Bone marrow (tissue), 2 donors: ENCODE measurements around the gene KANSL2.
A peak's percentile ranks its signal among the peaks of the same experiment; 100 is the strongest.
"Not testable (repeated sequence)": the region's sequence is repeated elsewhere in the genome, so short reads cannot be mapped to it uniquely, and the experiment has no call there.

Source experiments
- DNase-seq, 2 donors: peaks; one replicate each; lab custom pipeline; 2025; lab: John Stamatoyannopoulos, UW

KANSL2 gene

DNA sequence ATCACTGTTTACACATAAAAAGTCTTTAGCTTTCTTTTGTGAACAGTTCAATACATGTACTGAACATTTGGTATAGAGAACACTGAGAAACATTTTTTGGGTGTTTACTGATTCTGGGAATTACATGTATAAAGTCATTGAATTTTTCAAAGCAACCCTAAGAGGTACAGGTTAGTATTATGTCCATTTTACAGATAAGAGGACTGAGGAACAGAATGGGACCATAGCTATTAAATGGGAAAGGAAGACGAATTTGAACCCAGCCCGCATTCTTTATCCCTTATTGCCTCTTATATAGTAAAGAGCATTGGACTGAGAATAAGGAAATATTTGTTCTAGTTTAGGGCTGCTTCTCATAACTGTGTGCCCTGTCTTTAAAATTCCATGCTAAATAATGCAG, 889 bp upstream of the KANSL2 start:
- DNase-seq = no peak

DNA sequence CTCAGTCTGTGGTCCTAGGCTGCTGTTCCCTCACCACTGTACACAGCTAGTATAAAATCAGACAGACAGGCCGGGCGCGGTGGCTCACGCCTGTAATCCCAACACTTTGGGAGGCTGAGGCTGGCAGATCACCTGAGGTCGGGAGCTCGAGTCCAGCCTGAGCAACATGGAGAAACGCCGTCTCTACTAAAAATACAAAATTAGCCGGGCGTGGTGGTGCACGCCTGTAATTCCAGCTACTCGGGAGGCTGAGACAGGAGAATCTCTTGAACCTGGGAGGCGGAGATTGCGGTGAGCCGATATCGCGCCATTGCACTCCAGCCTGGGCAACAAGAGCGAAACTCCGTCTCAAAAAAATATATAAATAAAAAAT, 481 bp upstream of the KANSL2 start:
- not testable (repeated sequence) for DNase-seq

DNA sequence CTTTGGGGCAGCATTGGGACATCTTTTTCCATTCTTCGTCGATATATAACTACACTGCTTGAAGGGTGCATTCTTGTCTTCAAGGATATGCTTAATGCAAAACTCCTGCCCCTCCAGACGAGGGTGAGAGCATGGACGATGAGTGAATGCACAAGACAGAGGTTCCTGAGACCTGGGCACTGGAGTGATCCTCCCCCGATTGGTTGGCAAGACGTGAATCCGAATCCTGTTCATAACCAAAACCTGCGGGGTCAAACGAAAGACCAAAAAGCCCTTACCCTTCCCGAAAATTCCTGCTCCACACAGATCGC, 684 bp downstream of the KANSL2 start:
- DNase-seq = no peak

DNA sequence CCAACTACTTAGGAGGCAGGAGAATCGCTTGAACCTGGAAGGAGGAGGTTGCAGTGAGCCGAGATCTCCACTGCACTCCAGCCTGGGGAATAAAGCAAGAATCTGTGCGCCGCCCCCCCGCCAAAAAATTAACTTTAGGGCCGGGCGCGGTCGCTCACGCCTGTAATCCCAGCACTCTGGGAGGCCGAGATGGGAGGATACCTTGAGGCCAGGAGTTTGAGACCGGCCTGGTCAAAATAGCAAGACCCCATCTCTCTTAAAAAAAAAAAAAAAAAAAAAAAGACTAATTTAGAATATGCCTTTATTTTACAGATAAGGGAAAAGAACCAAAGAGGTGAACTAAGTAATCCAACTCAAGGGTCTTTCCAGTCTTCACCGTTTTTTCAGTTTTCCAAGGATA, 1.2 kb downstream of the KANSL2 start:
- DNase-seq = no peak

DNA sequence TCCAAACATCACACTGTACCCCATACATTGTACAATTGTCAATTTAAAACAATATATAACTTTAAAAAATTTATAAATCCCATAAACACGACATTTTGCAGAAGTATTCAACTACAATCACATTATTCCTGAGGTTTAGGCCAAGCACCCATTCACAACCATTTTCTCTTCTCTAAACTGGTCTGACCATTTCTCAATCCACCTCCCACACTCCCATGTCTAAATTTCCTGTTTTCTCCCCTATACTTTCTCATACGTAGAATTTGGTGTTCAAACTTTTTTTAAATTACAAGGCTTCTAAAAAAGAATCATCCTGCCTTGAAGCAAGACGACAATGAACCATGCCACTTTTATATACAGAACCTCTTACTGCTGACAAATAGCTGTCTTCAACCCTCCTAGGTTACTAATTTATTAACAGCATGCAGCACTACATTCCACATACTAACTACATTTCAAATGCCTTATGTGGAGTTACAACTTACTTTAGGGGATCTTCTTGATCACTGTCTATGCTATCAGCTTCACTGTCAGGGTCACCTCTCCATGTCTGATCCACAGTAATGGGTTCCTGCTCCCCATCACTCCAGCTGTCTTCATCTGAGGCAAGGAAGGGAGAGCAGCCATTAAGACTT, 3.4 kb downstream of the KANSL2 start:
- no peak for DNase-seq

DNA sequence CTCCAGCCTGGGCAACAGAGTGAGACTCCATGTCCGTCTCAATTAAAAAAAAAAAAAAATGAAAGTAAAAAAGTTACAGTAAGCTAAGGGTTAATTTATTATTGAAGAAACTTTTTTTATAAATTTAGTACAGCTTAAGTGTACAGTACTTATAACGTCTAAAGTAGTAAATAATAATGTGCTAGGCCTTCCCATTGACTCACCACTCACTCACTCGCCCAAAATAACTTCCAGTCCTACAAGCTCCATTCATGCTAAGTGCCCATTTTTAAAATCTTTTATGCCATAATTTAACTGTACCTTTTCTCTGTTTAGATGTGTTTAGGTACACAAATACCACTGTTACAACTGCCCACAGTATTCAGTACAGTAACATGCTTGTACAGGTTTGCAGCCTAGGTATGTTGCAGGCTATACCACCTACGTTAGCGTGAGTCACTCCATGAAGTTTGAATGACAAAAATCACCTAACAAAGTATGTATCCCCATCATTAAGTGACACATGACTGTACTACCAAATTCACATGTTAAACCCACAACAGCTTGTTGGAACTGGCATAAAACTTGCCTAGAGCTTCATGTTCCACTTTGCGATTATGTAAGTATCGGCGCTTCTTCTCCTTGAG, 10.7 kb downstream of the KANSL2 start:
- no peak for DNase-seq

DNA sequence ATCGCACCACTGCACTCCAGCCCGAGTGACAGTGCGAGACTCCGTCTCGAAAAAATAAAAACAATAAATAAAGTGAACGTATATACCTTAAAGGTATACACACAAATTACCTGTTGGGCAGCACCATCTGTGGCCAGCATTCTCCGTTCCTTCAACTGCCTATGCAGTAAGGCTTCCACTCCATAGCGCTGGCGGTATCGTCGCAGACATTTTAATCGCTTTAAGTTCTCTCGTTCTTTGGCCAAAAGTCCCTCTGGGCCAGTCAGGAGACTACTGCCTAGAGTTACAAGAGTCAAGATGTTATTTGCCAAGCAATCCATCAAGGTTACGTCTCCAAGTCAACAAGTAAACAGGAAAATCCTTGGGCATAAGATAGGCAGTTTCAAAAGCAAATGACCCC, 13.0 kb downstream of the KANSL2 start:
- DNase-seq = no peak

DNA sequence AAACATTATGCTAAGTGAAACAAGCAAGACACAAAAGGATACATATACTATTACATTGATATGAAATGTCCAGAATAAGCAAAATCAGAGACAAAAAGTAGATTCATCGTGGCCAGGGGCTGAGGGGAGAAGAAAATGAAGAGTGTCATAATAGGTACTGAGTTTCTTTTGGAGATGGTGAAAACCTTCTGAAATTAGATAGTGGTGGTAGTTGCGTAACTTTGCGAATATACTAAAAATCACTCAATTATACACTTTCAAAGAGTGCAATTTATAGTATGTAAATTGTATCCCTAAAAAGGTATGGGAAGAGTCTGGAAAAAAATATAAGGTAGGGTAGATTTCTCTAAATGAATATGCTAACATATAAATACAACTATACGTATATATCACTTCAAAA, 22.2 kb downstream of the KANSL2 start:
- no peak for DNase-seq

DNA sequence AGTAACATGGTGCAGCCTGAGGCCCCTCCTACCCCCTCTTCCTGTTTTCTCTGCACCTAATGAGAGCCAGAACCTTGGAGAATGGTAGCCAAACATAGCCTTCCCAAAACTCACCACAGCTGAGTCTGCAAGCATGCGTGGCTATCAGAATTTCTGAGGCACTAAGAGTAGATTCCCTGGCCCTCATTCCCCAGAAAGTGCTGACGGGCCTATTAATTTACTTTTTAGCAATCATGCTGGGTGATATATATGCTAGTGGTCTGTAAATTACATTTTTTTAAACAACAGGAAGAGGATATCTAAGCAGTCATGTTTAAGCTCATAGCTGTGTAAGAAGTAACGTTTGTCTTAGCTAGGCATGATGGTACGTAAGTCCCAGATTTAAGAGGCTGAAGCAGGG, 30.4 kb downstream of the KANSL2 start:
- DNase-seq = no peak

DNA sequence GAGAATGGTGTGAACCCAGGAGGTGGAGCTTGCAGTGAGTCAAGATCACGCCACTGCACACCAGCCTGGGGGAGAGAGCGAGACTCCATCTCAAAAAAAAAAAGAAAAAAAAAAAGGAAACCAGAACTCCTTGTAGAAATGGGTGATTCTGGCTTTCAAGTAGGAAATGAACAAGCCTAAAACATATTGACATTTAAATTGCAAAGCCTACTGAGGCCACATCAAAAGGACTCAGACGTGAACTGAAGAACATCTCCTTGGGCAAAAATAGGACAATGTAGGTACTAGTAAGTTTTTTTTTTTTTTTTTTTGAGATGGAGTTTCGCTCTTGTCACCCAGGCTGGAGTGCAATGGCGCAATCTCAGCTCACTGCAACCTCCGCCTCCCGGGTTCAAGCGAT, 36.7 kb downstream of the KANSL2 start:
- not testable (repeated sequence) for DNase-seq

DNA sequence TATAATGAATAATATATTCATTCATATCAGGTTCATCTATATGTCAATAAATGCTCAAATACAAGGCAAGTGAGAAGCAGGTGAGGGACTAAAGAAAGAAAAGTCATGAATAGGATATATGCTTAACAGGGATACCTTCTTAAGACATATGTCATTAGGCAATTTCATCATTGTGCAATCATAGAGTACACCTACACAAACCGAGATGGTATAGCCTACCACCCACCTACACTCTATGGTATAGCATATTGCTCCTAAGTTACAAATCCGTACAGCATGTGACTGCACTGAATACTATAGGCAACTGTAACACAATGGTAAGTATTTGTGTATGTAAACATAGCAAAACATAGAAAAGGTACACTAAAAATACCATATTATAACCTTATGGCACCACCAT, 39.0 kb downstream of the KANSL2 start:
- no peak for DNase-seq

DNA sequence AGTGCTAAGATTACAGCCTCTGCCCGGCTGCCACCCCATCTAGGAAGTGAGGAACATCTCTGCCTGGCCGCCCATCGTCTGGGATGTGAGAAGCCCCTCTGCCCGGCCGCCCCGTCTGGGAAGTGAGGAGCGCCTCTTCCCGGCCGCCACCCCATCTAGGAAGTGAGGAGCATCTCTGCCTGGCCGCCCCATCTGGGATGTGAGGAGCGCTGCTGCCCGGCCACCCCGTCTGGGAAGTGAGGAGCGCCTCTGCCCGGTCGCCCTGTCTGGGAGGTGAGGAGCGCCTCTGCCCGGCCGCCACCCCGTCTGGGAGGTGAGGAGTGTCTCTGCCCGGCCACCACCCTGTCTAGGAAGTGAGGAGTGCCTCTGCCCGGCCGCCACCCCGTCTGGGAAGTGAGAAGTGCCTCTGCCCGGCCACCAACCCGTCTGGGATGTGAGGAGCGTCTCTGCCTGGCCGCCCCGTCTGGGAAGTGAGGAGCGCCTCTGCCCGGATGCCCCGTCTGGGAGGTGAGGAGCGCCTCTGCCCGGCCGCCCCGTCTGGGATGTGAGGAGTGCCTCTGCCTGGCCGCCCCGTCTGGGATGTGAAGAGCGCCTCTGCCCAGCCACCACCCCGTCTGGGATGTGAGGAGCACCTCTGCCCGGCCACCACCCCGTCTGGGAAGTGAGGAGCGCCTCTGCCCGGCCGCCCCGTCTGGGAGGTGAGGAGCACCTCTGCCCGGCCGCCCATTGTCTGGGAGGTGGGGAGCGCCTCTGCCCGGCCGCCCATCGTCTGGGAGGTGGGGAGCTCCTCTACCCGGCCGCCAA, 40.1 kb downstream of the KANSL2 start:
- not testable (repeated sequence) for DNase-seq

DNA sequence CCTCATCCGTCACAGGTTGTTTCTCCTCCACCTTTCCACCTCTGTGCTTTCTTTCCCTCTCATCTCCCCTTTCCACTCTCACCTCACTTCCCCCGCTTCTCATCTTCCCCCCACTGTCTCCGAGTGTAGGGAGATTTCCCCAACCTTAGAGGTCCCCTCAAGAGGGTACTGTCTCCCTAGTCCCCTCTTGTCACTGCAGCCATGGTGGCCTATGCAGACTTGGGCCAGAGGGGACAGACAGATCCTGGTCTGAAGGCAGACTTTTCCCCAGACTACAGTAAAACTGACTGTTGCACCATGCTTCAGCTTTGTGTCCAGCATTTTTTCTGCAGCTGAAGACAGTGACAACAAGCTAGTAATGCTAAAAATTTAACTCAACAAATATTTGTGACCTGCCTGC, 41.2 kb downstream of the KANSL2 start:
- DNase-seq = no peak

DNA sequence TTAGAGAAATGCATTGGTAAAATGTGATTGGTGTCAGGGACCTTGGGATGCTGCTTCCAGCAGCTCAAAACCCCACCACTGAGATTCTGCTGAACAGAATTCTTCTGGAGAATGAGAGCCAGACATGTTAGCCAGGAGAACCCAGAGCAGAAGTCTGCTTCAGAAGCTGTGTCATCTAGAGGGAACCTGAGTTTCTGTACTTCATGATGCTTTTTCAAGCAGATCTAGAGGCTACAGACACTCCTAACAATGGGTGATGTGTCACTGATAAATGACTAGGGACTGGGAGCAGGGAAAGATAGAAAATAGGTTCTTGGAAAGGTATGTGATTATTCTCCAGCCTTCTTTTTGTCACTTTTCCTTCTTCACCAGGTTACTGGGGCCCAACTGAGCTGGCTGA, 41.6 kb downstream of the KANSL2 start:
- no peak for DNase-seq

DNA sequence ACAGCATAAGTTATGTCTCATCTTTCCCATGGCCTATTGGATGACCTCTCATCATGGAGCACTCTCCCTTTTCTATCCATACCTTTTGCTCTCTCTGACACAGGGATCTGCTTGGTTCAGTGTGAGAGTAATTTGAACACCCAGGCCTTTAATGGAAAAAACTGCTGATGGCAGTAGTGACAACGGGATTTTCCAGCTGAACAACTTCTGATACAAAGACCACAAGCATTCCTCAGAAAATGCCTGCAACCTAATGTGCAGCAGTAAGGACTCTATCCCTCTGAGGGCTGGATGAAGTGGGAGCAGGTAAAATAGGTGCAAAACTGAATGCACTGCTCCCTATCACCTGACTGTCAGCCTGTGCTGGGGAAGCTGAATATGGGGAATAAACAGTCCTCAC, 51.0 kb downstream of the KANSL2 start:
- DNase-seq = no peak

DNA sequence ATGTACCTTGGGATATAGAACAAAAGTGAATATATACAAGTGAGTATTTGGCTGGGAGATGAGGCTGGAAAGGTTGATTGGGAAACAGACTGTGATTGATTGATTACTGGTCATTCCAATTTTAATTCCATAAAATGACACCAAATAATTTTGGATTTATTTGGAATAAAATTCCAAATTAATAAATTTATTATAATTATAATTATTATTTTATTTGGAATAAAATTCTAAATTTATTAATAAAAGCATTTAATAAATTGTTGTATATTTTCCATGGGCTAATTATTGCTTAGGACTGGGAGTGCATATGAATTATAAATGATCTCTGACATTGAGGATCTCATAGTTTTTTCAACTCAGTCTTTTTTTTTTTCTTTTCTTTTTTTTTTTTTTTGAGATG, 51.7 kb downstream of the KANSL2 start:
- DNase-seq = no peak

DNA sequence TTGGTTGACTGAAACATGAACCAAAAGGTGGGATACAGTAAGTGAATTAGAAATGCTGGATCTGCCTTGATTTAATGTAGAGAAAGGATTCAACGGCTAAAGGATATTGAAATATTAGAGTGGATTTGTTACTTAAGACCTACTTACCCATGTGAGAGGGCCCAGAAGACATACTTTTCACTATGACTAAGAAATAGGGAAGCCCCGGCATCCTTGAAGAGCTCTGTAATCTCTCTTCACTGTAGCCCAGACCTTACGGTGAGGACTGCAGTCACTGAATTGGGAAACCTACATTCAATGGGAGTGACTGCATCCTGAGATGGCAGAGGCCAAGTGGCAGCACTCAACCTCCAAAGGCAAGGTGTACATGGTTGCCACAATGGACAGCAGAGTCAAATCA, 52.5 kb downstream of the KANSL2 start:
- DNase-seq = no peak

DNA sequence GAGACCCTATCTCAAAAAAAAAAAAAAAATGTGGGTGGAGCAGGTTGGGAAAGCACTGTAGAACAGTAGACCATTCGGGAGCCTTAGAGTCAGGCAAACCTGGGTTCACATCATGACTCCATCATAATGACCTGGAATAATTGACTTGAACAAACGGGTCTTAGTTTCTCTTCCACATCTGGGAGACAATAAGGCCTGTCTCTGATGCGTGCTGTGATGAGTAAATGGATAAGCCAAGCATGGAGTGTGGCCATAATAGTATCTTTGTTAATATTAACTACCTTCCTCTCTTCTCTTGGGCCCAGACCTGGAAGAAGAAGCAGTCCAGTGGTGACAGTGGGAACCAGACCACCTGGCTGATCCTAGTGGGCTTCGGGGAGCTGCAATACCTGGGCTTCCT, 54.5 kb downstream of the KANSL2 start:
- DNase-seq = no peak

DNA sequence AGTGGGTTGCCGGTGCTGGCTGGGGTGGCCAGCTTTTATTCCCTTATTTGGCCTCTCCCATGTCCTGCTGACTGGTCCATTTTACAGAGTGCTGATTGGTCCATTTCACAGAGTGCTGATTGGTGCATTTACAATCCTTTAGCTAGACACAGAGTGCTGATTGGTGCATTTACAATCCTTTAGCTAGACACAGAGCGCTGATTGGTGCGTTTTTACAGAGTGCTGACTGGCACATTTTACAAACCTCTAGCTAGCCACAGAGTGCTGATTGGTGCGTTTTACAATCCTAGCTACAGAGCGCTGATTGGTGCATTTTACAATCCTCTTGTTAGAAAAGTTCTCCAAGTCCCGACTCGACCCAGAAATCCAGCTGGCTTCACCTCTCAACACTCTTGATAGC, 59.0 kb downstream of the KANSL2 start:
- DNase-seq = not testable (repeated sequence)

DNA sequence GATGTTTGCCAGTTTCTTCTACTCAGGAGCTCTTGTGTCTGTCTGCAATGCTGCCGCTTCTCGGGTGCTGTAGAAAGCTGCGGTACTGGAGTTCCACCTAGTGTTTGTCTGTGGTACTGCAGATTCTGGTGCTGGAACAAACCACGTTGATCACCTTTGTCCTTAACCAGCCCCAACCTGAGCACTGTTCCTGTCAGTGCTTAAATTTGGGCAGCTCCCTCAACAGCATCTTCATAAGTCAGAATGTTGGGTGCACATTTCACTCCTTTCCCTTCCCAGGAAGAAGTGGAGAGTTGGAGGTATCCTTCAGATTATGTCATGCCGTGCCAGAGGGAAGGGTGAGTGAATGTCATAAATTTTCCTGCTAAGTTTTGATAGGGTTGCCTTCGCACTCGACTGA, 63.5 kb downstream of the KANSL2 start:
- DNase-seq = peak; percentile 3 to 60

DNA sequence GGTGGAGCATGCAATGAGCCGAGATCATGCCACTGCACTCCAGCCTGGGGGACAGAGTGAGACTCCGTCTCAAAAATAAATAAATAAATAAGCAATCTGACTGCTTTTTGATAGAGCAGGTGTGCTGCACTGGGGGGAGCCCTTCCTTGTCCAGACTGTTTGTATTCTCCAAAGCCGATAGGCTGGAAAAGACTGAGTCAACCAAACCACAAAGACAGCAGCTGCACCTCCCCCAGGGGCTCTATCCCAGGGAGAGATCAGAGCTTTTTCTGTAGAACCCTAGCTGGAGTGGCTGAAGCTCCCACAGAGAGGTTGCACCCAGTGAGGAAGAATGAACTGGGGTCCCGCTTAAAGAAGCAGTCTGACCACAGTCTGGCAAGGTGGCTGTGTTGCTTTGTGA, 66.4 kb downstream of the KANSL2 start:
- no peak for DNase-seq

DNA sequence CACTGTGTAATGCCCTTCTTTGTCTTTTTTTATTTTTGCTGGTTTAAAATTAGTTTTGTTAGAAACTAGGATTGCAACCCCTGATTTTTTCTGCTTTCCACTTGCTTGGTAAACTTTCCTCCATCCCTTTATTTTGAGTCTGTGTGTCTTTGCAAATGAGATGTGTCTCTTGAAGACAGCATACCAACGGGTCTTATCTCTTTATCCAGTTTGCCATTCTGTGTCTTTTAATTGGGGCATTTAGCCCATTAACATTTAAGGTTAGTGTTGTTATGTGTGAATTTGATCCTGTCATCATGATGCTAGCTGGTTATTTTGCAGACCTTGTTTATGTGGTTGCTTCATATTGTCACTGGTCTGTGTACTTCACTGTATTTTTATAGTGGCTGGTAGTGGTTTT, 68.7 kb downstream of the KANSL2 start:
- no peak for DNase-seq
